Aorta (tissue), 5 donors: ENCODE measurements around the gene C11orf65. TPM values are rescaled to one million over a fixed set of nuclear protein-coding genes. Genes with fewer than 3 reads are reported as not detected.
A peak's percentile ranks its signal among the peaks of the same experiment; 100 is the strongest.

Experiments
- ATAC-seq: fragments of 200-7000 bp; cut with Tn5 transposase; one replicate; pipeline ENCODE4 v1.9.1; 2022; ENCODE audit warnings: moderate library complexity; ENCODE audit not compliant: low FRiP score
- DNase-seq, 2 donors: peaks; one replicate each; pipeline ENCODE4 v3.0.0-alpha.2; 2020
- H3K27ac ChIP-seq, 2 donors: one replicate each; pipeline ENCODE4 v1.5.1; 2013; ENCODE audit warnings: low read length in 2 of 2, mild to moderate bottlenecking in 2 of 2, moderate library complexity in 2 of 2, control low read depth in 1 of 2, inconsistent platforms in 1 of 2, low read depth in 1 of 2
- H3K27me3 ChIP-seq, 2 donors: one replicate each; pipeline ENCODE4 v1.6.1; 2013; ENCODE audit warnings: control low read depth in 1 of 2, low read length in 1 of 2, mild to moderate bottlenecking in 1 of 2, moderate library complexity in 1 of 2; ENCODE audit not compliant: insufficient read depth in 2 of 2, control insufficient read depth in 1 of 2
- H3K36me3 ChIP-seq, 2 donors: one replicate each; pipeline ENCODE4 v1.6.1; 2013; ENCODE audit warnings: control low read depth in 1 of 2, low read length in 1 of 2, mild to moderate bottlenecking in 1 of 2; ENCODE audit not compliant: insufficient read depth in 2 of 2, control insufficient read depth in 1 of 2
- H3K4me1 ChIP-seq, 2 donors: one replicate each; pipeline ENCODE4 v1.6.1; 2013; ENCODE audit warnings: low read length in 2 of 2, control low read depth in 1 of 2, mild to moderate bottlenecking in 1 of 2, moderate library complexity in 1 of 2; ENCODE audit not compliant: insufficient read depth in 2 of 2, control insufficient read depth in 1 of 2
- H3K4me3 ChIP-seq, 2 donors: one replicate each; pipeline ENCODE4 v1.5.1; 2013; ENCODE audit warnings: low read length in 2 of 2, control low read depth in 1 of 2, mild to moderate bottlenecking in 1 of 2
- H3K9me3 ChIP-seq: one replicate; pipeline ENCODE4 v1.6.1; 2013; ENCODE audit warnings: mild to moderate bottlenecking, low read length; ENCODE audit not compliant: control insufficient read depth
- WGBS, 2 donors: extraction: QIAGEN DNeasy Blood & Tissue Kit; methylation state at CpG; one replicate each; pipeline ENCODE4 v1.1.7; 2013; 5-methylcytosine and 5-hydroxymethylcytosine counted together
- intact Hi-C, 2 donors: fragments of 100-400 bp; cut with DNase I; formaldehyde crosslinking; loops; one replicate each; pipeline versions ENCODE4 v1.14.2 to v1.15.0; 2022
- long read RNA-seq, 2 donors: library from polyadenylated mRNA; unstranded; transcript quantifications; one replicate each; pipeline ENCODE4 v2.0.0, GENCODE V29; 2020 to 2021
- polyA plus RNA-seq, 2 donors: library from polyadenylated mRNA; stranded (reverse); fragments of 200-250 nt; gene quantifications; one replicate each; pipeline ENCODE4 v1.2.3, GENCODE V29; 2013
- total RNA-seq, 2 donors: library from RNA; stranded (reverse); fragmentation: NEBNext Ultra II Directional; extraction: Animal tissue kit (Norgen Biotek cat#: 25700); gene quantifications; one replicate each; pipeline ENCODE4 v1.2.1, GENCODE V29; 2021
- donor health status: healthy with polysubstance abuse.
- donor health status: Bipolar disorder and iron deficiency.
- donor health status: DM: no; HTN: no; CAD: no.
- donor health status: DM: no; HTN: no; CAD: no.
- donor health status: DM: yes; HTN: yes; CAD: no.

The C11orf65 gene
- total RNA-seq (under 1 TPM in 1 of 2 donors, not detected in 1; 0.36 TPM), polyA plus RNA-seq (not detected)
- long read RNA-seq, donor 1 = 0 reads
- long read RNA-seq, donor 2, partial matches to known transcripts = 0 of 5 reads
- long read RNA-seq, donor 2, other reads (novel, unspliced or antisense) = 5 of 5 reads

GRCh38 chr11:108467091-108467823 lies at the start of gene C11orf65:
Gene C11orf65, minus strand, starts transcription at chr11:108467529. Its CDS starts 5,970 bp downstream, at chr11:108461559.
- 0% methylated on average over 35 of the region's 35 CpGs for WGBS, 2 donors
- intact Hi-C loops = loop anchor here (1.0 to 5.0 kb wide), 3 partner anchors 30 to 180 kb away; partner anchors contain the start of gene EXPH5 (in 1 of the 2)
- no peaks in the 10 kb centered on the region for H3K36me3 ChIP-seq
- DNase-seq (peak; percentile 96 to 98), ATAC-seq (peak; percentile 100)
- H3K27ac ChIP-seq = peak within 1 kb of the TSS; percentile 91 to 94
- peaks cover 0 to 2% of the 10 kb centered on the region in 2 donors for H3K4me1 ChIP-seq
- H3K9me3 ChIP-seq = no peaks in the 10 kb centered on the region
- no peaks in the 10 kb centered on the region for H3K27me3 ChIP-seq
- peak within 1 kb of the TSS; percentile 22 to 41 for H3K4me3 ChIP-seq

GRCh38 chr11:108516125-108516524 lies 48.8 kb upstream of the C11orf65 start:
- no peak overlapping the region for H3K27ac ChIP-seq
- peaks cover 3 to 4% of the 10 kb centered on the region in 2 donors for H3K36me3 ChIP-seq
- ATAC-seq (no peak), DNase-seq (no peak)
- peaks cover 2% of the 10 kb centered on the region for H3K9me3 ChIP-seq
- no peaks in the 10 kb centered on the region for H3K4me1 ChIP-seq
- intact Hi-C loops = no loop called here
- 95 to 99% methylated on average over 4 of the region's 4 CpGs for WGBS, 2 donors
- H3K27me3 ChIP-seq = no peaks in the 10 kb centered on the region
- H3K4me3 ChIP-seq = no peak overlapping the region

- DNase-seq (no peak), ATAC-seq (no peak)
- intact Hi-C loops = no loop called here
- H3K9me3 ChIP-seq = peaks cover 2% of the 10 kb centered on the region
- H3K36me3 ChIP-seq = peaks cover 3 to 4% of the 10 kb centered on the region in 2 donors
- H3K4me3 ChIP-seq = no peak overlapping the region
- H3K4me1 ChIP-seq = no peaks in the 10 kb centered on the region
- no peak overlapping the region for H3K27ac ChIP-seq
- no peaks in the 10 kb centered on the region for H3K27me3 ChIP-seq
- 83 to 87% methylated on average over 2 of the region's 2 CpGs for WGBS, 2 donors
Measured at GRCh38 chr11:108512708-108513107, 45.4 kb upstream of the C11orf65 start.

- whole genome bisulfite sequencing, 2 donors = 83 to 85% methylated on average over 2 of the region's 2 CpGs
- Histone ChIP-seq H3K9me3 (peaks cover 2% of the 10 kb centered on the region), H3K4me1 (no peaks in the 10 kb centered on the region), H3K27ac (no peak overlapping the region), H3K36me3 (peaks cover 3 to 4% of the 10 kb centered on the region in 2 donors), H3K4me3 (no peak overlapping the region), H3K27me3 (no peaks in the 10 kb centered on the region)
- ATAC-seq (no peak), DNase-seq (no peak)
- intact Hi-C loops = no loop called here
Measured at GRCh38 chr11:108511851-108512474, 44.6 kb upstream of the C11orf65 start.

GRCh38 chr11:108508653-108509593 lies 41.6 kb upstream of the C11orf65 start:
- Histone ChIP-seq H3K9me3 (peaks cover 2% of the 10 kb centered on the region), H3K4me1 (no peaks in the 10 kb centered on the region), H3K27ac (no peak overlapping the region), H3K4me3 (no peak overlapping the region), H3K27me3 (no peaks in the 10 kb centered on the region), H3K36me3 (peaks cover 0 to 1% of the 10 kb centered on the region in 2 donors)
- intact Hi-C loops = no loop called here
- WGBS, 2 donors = 60 to 68% methylated on average over 3 of the region's 3 CpGs
- DNase-seq (no peak), ATAC-seq (no peak)

GRCh38 chr11:108501396-108501795 lies 34.1 kb upstream of the C11orf65 start:
- intact Hi-C loops = no loop called here
- Histone ChIP-seq H3K4me1 (peaks cover 0 to 2% of the 10 kb centered on the region in 2 donors), H3K4me3 (no peak overlapping the region), H3K27ac (no peak overlapping the region), H3K27me3 (no peaks in the 10 kb centered on the region), H3K36me3 (no peaks in the 10 kb centered on the region), H3K9me3 (no peaks in the 10 kb centered on the region)
- WGBS, 2 donors = 33 to 40% methylated on average over 5 of the region's 5 CpGs
- ATAC-seq (no peak), DNase-seq (no peak)

GRCh38 chr11:108500721-108501120 lies 33.4 kb upstream of the C11orf65 start:
- Histone ChIP-seq H3K36me3 (no peaks in the 10 kb centered on the region), H3K27me3 (no peaks in the 10 kb centered on the region), H3K4me1 (peaks cover 0 to 2% of the 10 kb centered on the region in 2 donors), H3K9me3 (no peaks in the 10 kb centered on the region), H3K4me3 (no peak overlapping the region), H3K27ac (no peak overlapping the region)
- ATAC-seq (no peak), DNase-seq (no peak)
- intact Hi-C loops = no loop called here
- WGBS, 2 donors = 64 to 67% methylated on average over 2 of the region's 2 CpGs

GRCh38 chr11:108500169-108500568 lies 32.8 kb upstream of the C11orf65 start:
- Histone ChIP-seq H3K4me1 (peaks cover 0 to 2% of the 10 kb centered on the region in 2 donors), H3K36me3 (no peaks in the 10 kb centered on the region), H3K27ac (no peak overlapping the region), H3K27me3 (no peaks in the 10 kb centered on the region), H3K9me3 (no peaks in the 10 kb centered on the region), H3K4me3 (no peak overlapping the region)
- DNase-seq = no peak
- 91 to 92% methylated on average over 4 of the region's 4 CpGs for WGBS, 2 donors
- ATAC-seq = no peak
- intact Hi-C loops = no loop called here
